T follicular helper cell (primary cell): ENCODE data around the gene SEMA5A.

Experiments used
- DNase-seq: peaks from one replicate; pipeline ENCODE4 v3.0.0-alpha.2; 2020; ENCODE audit warnings: low read depth

The SEMA5A gene

GRCh38 chr5:9112520-9113291 lies 433.2 kb downstream of the SEMA5A start:
- DNase-seq, result no peak

- no peak for DNase-seq
Observed at GRCh38 chr5:9108162-9108561, 437.7 kb downstream of the SEMA5A start.

- no peak for DNase-seq
Observed at GRCh38 chr5:9105851-9106250, 440.0 kb downstream of the SEMA5A start.

GRCh38 chr5:9104571-9105339 lies 441.1 kb downstream of the SEMA5A start:
- no peak for DNase-seq

- DNase-seq, result no peak
Observed at GRCh38 chr5:9103290-9103689, 442.6 kb downstream of the SEMA5A start.

- no peak for DNase-seq
Observed at GRCh38 chr5:9099689-9100088, 446.2 kb downstream of the SEMA5A start.

GRCh38 chr5:9098990-9099389 lies 446.9 kb downstream of the SEMA5A start:
- DNase-seq, result no peak

GRCh38 chr5:9094582-9094981 lies 451.3 kb downstream of the SEMA5A start:
- DNase-seq, result no peak

- no peak for DNase-seq
Observed at GRCh38 chr5:9091896-9092662, 453.8 kb downstream of the SEMA5A start.

- no peak for DNase-seq
Observed at GRCh38 chr5:9090381-9091026, 455.4 kb downstream of the SEMA5A start.

GRCh38 chr5:9089893-9090292 lies 456.0 kb downstream of the SEMA5A start:
- no peak for DNase-seq

GRCh38 chr5:9082996-9083395 lies 462.9 kb downstream of the SEMA5A start:
- no peak for DNase-seq

GRCh38 chr5:9072701-9073100 lies 473.2 kb downstream of the SEMA5A start:
- DNase-seq, result no peak

- DNase-seq, result no peak
Observed at GRCh38 chr5:9071524-9071923, 474.4 kb downstream of the SEMA5A start.

GRCh38 chr5:9071074-9071473 lies 474.8 kb downstream of the SEMA5A start:
- no peak for DNase-seq

GRCh38 chr5:9069650-9070049 lies 476.2 kb downstream of the SEMA5A start:
- DNase-seq, result no peak

GRCh38 chr5:9067154-9067553 lies 478.7 kb downstream of the SEMA5A start:
- DNase-seq, result no peak

- DNase-seq, result no peak
Observed at GRCh38 chr5:9066349-9066748, 479.5 kb downstream of the SEMA5A start.

GRCh38 chr5:9063615-9064245 lies 482.1 kb downstream of the SEMA5A start:
- no peak for DNase-seq

- no peak for DNase-seq
Observed at GRCh38 chr5:9062873-9063272, 483.0 kb downstream of the SEMA5A start.

- no peak for DNase-seq
Observed at GRCh38 chr5:9059920-9060691, 485.8 kb downstream of the SEMA5A start.
